HepG2 (cell line): ENCODE results near the gene S100A4. TPM values are rescaled to one million over a fixed set of nuclear protein-coding genes. Genes with fewer than 3 reads are reported as not detected.

ENCODE experiments used
- BCL6 ChIP-seq: IDR thresholded peaks from 2 replicates; pipeline ENCODE4 v1.6.1; 2016; ENCODE audit warnings: missing genetic modification reagents, missing compliant biosample characterization
- MEIS1 ChIP-seq: sonication (generic); formaldehyde crosslinking; IDR thresholded peaks from 2 replicates; pipeline ENCODE4 v1.9.0; 2021; ENCODE audit warnings: mild to moderate bottlenecking, missing genetic modification reagents, moderate library complexity, borderline replicate concordance
- MXD4 ChIP-seq: IDR thresholded peaks from 2 replicates; pipeline ENCODE4 v1.6.1; 2016; ENCODE audit warnings: mild to moderate bottlenecking, missing biosample characterization, missing genetic modification reagents
- SALL1 ChIP-seq: sonication (generic); formaldehyde crosslinking; IDR thresholded peaks from 2 replicates; pipeline ENCODE4 v1.8.0; 2022; ENCODE audit warnings: mild to moderate bottlenecking, missing genetic modification reagents
- SAP130 ChIP-seq: IDR thresholded peaks from 2 replicates; pipeline ENCODE4 v1.6.1; 2016; ENCODE audit warnings: low read depth
- TEAD3 ChIP-seq: optimal IDR thresholded peaks from 2 replicates; pipeline ENCODE3; 2016; ENCODE audit warnings: borderline replicate concordance
- THAP11 ChIP-seq: IDR thresholded peaks from 2 replicates; pipeline ENCODE4 v1.6.1; 2016; ENCODE audit warnings: missing biosample characterization, missing genetic modification reagents
- ZNF562 ChIP-seq: sonication (generic); formaldehyde crosslinking; IDR thresholded peaks from 2 replicates; pipeline ENCODE4 v1.8.0; 2022; ENCODE audit warnings: missing genetic modification reagents, borderline replicate concordance
- ZNF737 ChIP-seq: sonication (generic); formaldehyde crosslinking; IDR thresholded peaks from 2 replicates; pipeline ENCODE4 v1.5.0; 2020; ENCODE audit warnings: missing genetic modification reagents, mild to moderate bottlenecking, borderline replicate concordance
- polyA plus RNA-seq, 8 experiments: library from polyadenylated mRNA; depleted of rRNA in 3 of 8; stranded (reverse) in 7 of 8; unstranded in 1 of 8; fragments of >200 nt; fragmentation: Illumina TruSeq in 4 of 8; extraction: Trizol in 4 of 8; gene quantifications; 2 replicates each; pipeline versions ENCODE4 v1.2.1 to v1.2.3, GENCODE V29; 2011 to 2016; ENCODE audit warnings: low read depth in 4 of 8, missing spikeins in 1 of 8, mixed read lengths in 1 of 8; ENCODE audit not compliant: insufficient read depth in 1 of 8
- total RNA-seq, 5 experiments: library from RNA; depleted of rRNA; stranded (reverse); fragments of >200 nt; fragmentation: Illumina TruSeq; extraction: Trizol; gene quantifications; 2 replicates each; pipeline ENCODE4 v1.2.3, GENCODE V29; 2016; ENCODE audit warnings: low read depth in 1 of 5
- TF ChIP-seq, protein P1 (sequence below): sonication (generic); formaldehyde crosslinking; IDR thresholded peaks from 2 replicates; pipeline ENCODE4 v1.4.0; 2020; ENCODE audit warnings: mild to moderate bottlenecking, missing genetic modification reagents
- TF ChIP-seq, protein P2 (sequence below): sonication (generic); formaldehyde crosslinking; IDR thresholded peaks from 2 replicates; pipeline ENCODE4 v1.4.0; 2020; ENCODE audit warnings: mild to moderate bottlenecking, missing genetic modification reagents
- TF ChIP-seq, protein P3 (sequence below): sonication (generic); formaldehyde crosslinking; IDR thresholded peaks from 2 replicates; pipeline ENCODE4 v1.4.0; 2020; ENCODE audit warnings: missing genetic modification reagents
- TF ChIP-seq, protein P4 (sequence below): sonication (generic); formaldehyde crosslinking; IDR thresholded peaks from 2 replicates; pipeline ENCODE4 v1.5.0; 2020; ENCODE audit warnings: missing genetic modification reagents

S100A4 gene
- total and polyA plus RNA-seq, 2 of the 13 experiments (the other 11 are each of a cell fraction or from before 2014, with no cell fraction given): 12.9 to 20.2 TPM

DNA sequence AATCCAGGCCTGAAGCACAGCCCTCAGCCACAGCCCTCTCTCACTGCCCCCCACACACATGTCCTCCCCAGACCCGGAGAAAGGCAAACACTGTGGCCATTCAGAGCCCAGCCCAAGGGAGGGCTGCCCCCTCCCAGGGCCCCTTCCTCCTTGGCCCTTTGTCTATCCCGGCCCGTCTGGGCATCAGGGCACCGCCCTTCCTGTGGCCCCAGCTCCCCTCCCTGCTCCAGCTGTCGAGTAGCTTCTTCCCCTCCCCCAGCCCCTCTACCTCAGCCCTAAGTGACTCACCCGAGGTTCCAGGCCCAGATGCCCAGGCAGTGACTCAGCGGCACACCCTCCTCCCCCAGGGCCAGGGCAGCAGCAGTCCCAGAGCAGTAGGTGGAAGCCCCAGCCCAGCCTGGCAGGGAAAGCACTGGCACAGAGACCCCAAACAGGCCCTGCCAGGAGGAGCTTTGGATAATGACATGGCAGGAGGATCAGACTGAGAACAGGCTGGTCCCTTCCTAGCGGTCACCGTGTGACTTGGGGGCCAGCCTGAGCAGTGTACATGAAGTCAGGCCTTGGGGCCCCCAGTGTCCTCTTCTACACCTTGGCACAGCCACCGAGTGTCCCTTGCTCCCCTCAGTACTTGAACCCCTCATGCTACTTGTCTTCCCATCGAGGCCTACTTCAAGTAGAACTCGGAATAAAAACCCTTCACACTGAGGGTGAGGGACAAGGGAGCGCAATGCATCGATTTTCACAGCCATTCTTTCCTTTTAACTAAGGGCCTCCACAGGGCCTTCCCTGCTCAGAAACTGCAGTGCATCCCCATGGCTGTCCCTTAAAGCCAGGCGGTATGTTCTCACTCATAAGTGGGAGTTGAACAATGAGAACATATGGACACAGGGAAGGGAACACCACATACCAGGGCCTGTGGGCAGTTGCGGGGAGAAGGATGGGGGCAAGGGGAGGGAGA lies 21.1 kb upstream of the S100A4 start (continued):
- TF ChIP-seq, protein P1, sequence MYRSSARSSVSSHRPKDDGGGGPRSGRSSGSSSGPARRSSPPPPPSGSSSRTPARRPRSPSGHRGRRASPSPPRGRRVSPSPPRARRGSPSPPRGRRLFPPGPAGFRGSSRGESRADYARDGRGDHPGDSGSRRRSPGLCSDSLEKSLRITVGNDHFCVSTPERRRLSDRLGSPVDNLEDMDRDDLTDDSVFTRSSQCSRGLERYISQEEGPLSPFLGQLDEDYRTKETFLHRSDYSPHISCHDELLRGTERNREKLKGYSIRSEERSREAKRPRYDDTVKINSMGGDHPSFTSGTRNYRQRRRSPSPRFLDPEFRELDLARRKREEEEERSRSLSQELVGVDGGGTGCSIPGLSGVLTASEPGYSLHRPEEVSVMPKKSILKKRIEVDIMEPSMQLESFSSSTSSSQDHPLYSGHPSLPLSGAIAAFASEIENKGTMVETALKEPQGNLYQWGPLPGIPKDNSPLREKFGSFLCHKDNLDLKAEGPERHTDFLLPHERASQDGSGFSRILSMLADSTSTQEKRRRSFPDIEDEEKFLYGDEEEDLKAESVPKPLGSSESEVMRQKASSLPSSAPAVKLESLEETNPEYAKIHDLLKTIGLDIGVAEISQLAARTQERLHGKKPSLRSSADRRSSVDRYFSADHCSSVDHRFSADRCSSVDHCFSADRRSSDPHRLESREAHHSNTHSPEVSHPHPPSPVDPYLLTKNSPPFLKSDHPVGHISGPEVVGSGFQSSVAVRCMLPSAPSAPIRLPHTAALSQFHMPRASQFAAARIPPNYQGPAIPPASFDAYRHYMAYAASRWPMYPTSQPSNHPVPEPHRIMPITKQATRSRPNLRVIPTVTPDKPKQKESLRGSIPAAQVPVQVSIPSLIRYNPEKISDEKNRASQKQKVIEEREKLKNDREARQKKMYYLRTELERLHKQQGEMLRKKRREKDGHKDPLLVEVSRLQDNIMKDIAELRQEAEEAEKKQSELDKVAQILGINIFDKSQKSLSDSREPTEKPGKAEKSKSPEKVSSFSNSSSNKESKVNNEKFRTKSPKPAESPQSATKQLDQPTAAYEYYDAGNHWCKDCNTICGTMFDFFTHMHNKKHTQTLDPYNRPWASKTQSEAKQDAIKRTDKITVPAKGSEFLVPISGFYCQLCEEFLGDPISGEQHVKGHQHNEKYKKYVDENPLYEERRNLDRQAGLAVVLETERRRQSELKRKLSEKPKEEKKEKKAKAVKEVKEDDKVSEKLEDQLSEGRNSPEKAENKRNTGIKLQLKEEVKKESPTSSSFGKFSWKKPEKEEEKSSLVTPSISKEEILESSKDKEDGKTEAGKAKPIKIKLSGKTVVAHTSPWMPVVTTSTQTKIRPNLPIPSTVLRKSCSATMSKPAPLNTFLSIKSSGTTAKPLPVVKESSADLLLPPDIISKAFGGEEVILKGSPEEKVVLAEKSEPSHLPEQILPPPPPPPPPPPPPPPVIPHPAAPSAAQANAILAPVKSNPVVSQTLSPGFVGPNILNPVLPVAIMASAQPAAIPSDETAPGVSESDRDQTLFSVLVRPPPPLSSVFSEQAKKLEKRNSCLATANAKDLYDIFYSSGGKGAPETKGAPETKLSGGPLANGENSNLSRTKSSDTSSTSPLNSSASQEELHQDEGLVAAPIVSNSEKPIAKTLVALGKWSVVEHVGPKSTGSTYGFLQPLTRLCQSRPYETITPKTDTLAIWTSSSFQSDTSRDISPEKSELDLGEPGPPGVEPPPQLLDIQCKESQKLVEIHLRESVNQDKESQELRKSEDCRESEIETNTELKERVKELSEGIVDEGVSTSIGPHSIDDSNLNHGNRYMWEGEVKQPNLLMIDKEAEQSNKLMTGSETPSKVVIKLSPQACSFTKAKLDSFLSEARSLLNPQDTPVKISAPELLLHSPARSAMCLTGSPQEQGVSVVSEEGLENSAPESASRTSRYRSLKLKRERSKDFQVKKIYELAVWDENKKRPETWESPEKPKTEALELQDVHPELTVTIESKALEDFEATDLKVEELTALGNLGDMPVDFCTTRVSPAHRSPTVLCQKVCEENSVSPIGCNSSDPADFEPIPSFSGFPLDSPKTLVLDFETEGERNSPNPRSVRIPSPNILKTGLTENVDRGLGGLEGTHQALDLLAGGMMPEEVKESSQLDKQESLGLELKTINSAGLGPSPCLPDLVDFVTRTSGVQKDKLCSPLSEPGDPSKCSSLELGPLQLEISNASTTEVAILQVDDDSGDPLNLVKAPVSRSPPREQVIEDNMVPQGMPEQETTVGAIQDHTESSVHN (CRISPR knock-in tag): no peak
- peak; percentile 83 for TF ChIP-seq TEAD3 (CRISPR knock-in tag)
- TF ChIP-seq MEIS1: peak; percentile 82; the same call in 1 of the 2 replicates
- no peak for TF ChIP-seq ZNF737 (CRISPR knock-in tag)
- TF ChIP-seq BCL6 (CRISPR knock-in tag): peak; percentile 33; the same call in 1 of the 2 replicates
- peak; percentile 62; the same call in 1 of the 2 replicates for TF ChIP-seq SALL1 (CRISPR knock-in tag)
- 0 out of 2 replicates have a peak, but pooled peaks have one; percentile 18 for TF ChIP-seq THAP11 (CRISPR knock-in tag)
- no peak for TF ChIP-seq ZNF562 (CRISPR knock-in tag)
- TF ChIP-seq MXD4 (CRISPR knock-in tag): no peak
- TF ChIP-seq, protein P2, sequence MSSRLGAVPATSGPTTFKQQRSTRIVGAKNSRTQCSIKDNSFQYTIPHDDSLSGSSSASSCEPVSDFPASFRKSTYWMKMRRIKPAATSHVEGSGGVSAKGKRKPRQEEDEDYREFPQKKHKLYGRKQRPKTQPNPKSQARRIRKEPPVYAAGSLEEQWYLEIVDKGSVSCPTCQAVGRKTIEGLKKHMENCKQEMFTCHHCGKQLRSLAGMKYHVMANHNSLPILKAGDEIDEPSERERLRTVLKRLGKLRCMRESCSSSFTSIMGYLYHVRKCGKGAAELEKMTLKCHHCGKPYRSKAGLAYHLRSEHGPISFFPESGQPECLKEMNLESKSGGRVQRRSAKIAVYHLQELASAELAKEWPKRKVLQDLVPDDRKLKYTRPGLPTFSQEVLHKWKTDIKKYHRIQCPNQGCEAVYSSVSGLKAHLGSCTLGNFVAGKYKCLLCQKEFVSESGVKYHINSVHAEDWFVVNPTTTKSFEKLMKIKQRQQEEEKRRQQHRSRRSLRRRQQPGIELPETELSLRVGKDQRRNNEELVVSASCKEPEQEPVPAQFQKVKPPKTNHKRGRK: no peak
- TF ChIP-seq, protein P3, sequence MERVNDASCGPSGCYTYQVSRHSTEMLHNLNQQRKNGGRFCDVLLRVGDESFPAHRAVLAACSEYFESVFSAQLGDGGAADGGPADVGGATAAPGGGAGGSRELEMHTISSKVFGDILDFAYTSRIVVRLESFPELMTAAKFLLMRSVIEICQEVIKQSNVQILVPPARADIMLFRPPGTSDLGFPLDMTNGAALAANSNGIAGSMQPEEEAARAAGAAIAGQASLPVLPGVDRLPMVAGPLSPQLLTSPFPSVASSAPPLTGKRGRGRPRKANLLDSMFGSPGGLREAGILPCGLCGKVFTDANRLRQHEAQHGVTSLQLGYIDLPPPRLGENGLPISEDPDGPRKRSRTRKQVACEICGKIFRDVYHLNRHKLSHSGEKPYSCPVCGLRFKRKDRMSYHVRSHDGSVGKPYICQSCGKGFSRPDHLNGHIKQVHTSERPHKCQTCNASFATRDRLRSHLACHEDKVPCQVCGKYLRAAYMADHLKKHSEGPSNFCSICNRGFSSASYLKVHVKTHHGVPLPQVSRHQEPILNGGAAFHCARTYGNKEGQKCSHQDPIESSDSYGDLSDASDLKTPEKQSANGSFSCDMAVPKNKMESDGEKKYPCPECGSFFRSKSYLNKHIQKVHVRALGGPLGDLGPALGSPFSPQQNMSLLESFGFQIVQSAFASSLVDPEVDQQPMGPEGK (CRISPR knock-in tag): peak; percentile 94
- TF ChIP-seq, protein P4, sequence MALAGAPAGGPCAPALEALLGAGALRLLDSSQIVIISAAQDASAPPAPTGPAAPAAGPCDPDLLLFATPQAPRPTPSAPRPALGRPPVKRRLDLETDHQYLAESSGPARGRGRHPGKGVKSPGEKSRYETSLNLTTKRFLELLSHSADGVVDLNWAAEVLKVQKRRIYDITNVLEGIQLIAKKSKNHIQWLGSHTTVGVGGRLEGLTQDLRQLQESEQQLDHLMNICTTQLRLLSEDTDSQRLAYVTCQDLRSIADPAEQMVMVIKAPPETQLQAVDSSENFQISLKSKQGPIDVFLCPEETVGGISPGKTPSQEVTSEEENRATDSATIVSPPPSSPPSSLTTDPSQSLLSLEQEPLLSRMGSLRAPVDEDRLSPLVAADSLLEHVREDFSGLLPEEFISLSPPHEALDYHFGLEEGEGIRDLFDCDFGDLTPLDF (CRISPR knock-in tag): no peak
- peak; percentile 66 for TF ChIP-seq SAP130
